Omental fat pad (tissue), 4 donors: ENCODE results near the gene TNNT1. TPM values are rescaled to one million over a fixed set of nuclear protein-coding genes. Genes with fewer than 3 reads are reported as not detected.

Source experiments
- ATAC-seq: fragments of 150-250 bp; one replicate; pipeline ENCODE4 v1.9.1; 2016; ENCODE audit warnings: mild to moderate bottlenecking, moderate library complexity; ENCODE audit not compliant: low FRiP score
- DNase-seq: peaks from one replicate; pipeline ENCODE4 v3.0.0-alpha.2; 2019; ENCODE audit warnings: low spot score
- CTCF ChIP-seq, 3 donors: fragments of 450-650 bp; IDR thresholded peaks; one replicate each; pipeline ENCODE4 v1.5.1; 2016 to 2017; ENCODE audit warnings: antibody characterized with exemption in 3 of 3, mild to moderate bottlenecking in 3 of 3, moderate library complexity in 2 of 3
- total RNA-seq, 4 donors: library from RNA; depleted of rRNA; stranded (reverse); fragments of >200 nt; gene quantifications; one replicate each; pipeline ENCODE4 v1.1.0, GENCODE V29; 2016

TNNT1 gene
- total RNA-seq, 4 donors from 2014 or later: 1.9 to 7.2 (median 4.3) TPM; not detected in 1

DNA sequence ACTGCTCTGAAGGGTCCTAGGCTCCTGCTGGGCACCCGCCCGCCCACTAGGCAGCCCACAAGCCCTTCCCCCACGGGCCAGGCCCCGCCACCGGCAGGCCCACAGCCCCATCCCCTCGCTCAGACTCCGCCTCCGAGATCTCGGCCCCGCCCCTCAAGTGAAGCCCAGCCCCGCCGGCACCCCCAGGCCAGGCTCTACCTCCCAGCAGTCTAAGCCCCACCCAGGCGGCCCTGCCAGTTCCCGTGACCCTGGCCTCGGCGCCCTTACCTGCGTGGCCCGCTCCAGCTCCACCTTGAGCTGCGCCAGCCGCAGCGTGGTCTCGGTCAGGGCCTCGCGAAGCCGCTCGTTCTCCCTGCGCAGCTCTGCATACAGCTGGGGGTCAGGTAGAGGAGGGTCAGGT is 57.1 kb downstream of the TNNT1 start:
- no peak for DNase-seq
- no peak for TF ChIP-seq CTCF (IDR thresholded peaks at IDR 0.05)
- no peak for ATAC-seq

- no peak for TF ChIP-seq CTCF (IDR thresholded peaks at IDR 0.05)
- no peak for ATAC-seq
- DNase-seq: no peak
Measured at GRCh38 chr19:55091126-55091910, 57.7 kb downstream of the TNNT1 start.

DNA sequence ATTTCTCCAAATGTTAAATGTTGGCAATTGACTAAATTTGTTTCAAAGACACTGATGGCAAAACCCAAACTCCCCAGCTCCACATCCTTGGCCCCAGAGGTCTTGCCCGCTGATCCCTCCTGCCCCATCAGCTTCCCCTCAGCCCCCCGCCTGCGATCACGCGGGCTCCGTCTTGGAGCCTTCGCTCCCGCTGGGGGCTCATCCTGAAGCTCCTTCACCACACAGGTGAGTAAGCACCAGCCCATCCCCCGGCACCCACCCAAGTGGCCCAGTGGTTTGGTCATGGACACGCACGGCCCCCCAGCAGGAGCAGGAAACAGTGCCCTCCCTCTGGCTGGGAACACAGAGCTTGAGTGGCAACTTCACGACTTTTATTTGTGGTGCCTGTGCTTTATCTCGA is 58.4 kb downstream of the TNNT1 start:
- ATAC-seq (no peak), DNase-seq (no peak)
- TF ChIP-seq CTCF (IDR thresholded peaks at IDR 0.05): no peak

GRCh38 chr19:55089342-55089944 is 59.6 kb downstream of the TNNT1 start:
- DNase-seq (no peak), ATAC-seq (no peak)
- TF ChIP-seq CTCF (IDR thresholded peaks at IDR 0.05): no peak

- ATAC-seq (no peak), DNase-seq (peak; percentile 97)
- TF ChIP-seq CTCF (IDR thresholded peaks at IDR 0.05): no peak
Measured at GRCh38 chr19:55088543-55089341, 60.3 kb downstream of the TNNT1 start.

GRCh38 chr19:55088021-55088451 is 61.0 kb downstream of the TNNT1 start:
- no peak for ATAC-seq
- TF ChIP-seq CTCF (IDR thresholded peaks at IDR 0.05): no peak
- no peak for DNase-seq
